HG03571 (cell line): ENCODE measurements around the gene SYNPO.

Experiments used
- ATAC-seq: cut with Tn5 transposase; IDR thresholded peaks from one replicate; pipeline ENCODE4 v1.9.1; 2021; ENCODE audit not compliant: unreplicated experiment

The SYNPO gene

GRCh38 chr5:150641824-150642566 lies 1.5 kb downstream of the SYNPO start:
- ATAC-seq, result no peak

- ATAC-seq, result no peak
Measured at GRCh38 chr5:150642567-150642927, 2.1 kb downstream of the SYNPO start.

- no peak for ATAC-seq
Measured at GRCh38 chr5:150642991-150643710, 2.7 kb downstream of the SYNPO start.

- no peak for ATAC-seq
Measured at GRCh38 chr5:150644058-150644457, 3.6 kb downstream of the SYNPO start.

- no peak for ATAC-seq
Measured at GRCh38 chr5:150644514-150644913, 4.1 kb downstream of the SYNPO start.

- ATAC-seq, result no peak
Measured at GRCh38 chr5:150645070-150645700, 4.7 kb downstream of the SYNPO start.

GRCh38 chr5:150647275-150648251 lies 7.1 kb downstream of the SYNPO start:
- no peak for ATAC-seq

GRCh38 chr5:150648294-150649107 lies 8.0 kb downstream of the SYNPO start:
- ATAC-seq, result no peak

- ATAC-seq, result no peak
Measured at GRCh38 chr5:150649108-150650020, 8.9 kb downstream of the SYNPO start.

- ATAC-seq, result no peak
Measured at GRCh38 chr5:150650021-150651006, 9.9 kb downstream of the SYNPO start.

GRCh38 chr5:150651382-150651781 lies 10.9 kb downstream of the SYNPO start:
- no peak for ATAC-seq

- no peak for ATAC-seq
Measured at GRCh38 chr5:150651924-150652671, 11.6 kb downstream of the SYNPO start.

GRCh38 chr5:150653145-150653761 lies 12.8 kb downstream of the SYNPO start:
- no peak for ATAC-seq

- ATAC-seq, result no peak
Measured at GRCh38 chr5:150653762-150654556, 13.5 kb downstream of the SYNPO start.

- ATAC-seq, result no peak
Measured at GRCh38 chr5:150655221-150655620, 14.8 kb downstream of the SYNPO start.
